NT2/D1 (cell line): ENCODE measurements around the gene UNC45A.

Experiments
- DNase-seq: peaks from one replicate; pipeline ENCODE4 v3.0.0-alpha.2; 2011; ENCODE audit warnings: low read depth, low spot score
- H3K27me3 ChIP-seq: 2 replicates; pipeline ENCODE4 v1.6.0; 2011; ENCODE audit warnings: mild to moderate bottlenecking; ENCODE audit not compliant: insufficient read length, insufficient read depth
- H3K36me3 ChIP-seq: 2 replicates; pipeline ENCODE4 v1.6.1; 2011; ENCODE audit warnings: mild to moderate bottlenecking, low read length, mixed read lengths; ENCODE audit not compliant: insufficient read depth, insufficient read length
- H3K4me1 ChIP-seq: 2 replicates; pipeline ENCODE4 v1.5.1; 2011; ENCODE audit not compliant: insufficient read depth, insufficient read length
- H3K4me3 ChIP-seq: 2 replicates; pipeline ENCODE4 v1.5.1; 2011; ENCODE audit warnings: low read depth; ENCODE audit not compliant: insufficient read length
- H3K9ac ChIP-seq: 2 replicates; pipeline ENCODE4 v1.6.0; 2011; ENCODE audit warnings: low read depth; ENCODE audit not compliant: insufficient read length
- H3K9me3 ChIP-seq: 2 replicates; pipeline ENCODE4 v1.5.1; 2011; ENCODE audit warnings: mild to moderate bottlenecking, low read length; ENCODE audit not compliant: insufficient read depth
- SUZ12 ChIP-seq: IDR thresholded peaks from 2 replicates; pipeline ENCODE4 v1.6.1; 2011; ENCODE audit not compliant: insufficient read length, insufficient read depth; ENCODE audit errors: extremely low read depth
- YY1 ChIP-seq: IDR thresholded peaks from 2 replicates; pipeline ENCODE4 v1.6.1; 2011; ENCODE audit not compliant: insufficient read length, insufficient read depth
- ZNF274 ChIP-seq: IDR thresholded peaks from 2 replicates; pipeline ENCODE4 v1.6.1; 2011; ENCODE audit warnings: mild to moderate bottlenecking, low read depth, low read length

Gene UNC45A

DNA sequence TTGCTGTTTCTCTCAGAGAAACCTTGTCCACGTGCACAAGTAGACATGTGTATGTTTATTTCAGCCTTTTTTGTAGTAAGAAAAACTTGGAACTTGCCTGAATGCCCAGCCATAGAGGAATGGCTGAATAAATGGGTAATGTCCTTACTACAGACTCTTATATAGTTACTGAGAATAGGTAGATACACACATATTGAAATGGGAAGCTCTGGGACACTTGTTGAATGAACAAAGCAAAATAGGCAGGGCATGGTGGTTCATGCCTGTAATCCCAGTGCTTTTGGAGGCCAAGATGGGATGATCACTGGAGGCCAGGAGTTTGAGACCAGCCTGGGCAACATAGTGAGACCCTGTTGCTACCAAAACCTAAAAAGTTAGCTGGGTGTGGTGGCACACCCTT lies 1.7 kb downstream of the UNC45A start:
- Histone ChIP-seq H3K9me3 (no peaks in the 10 kb centered on the region), H3K4me3 (no peak overlapping the region), H3K27me3 (peaks cover 18% of the 10 kb centered on the region), H3K4me1 (peaks cover 3% of the 10 kb centered on the region), H3K9ac (no peak overlapping the region), H3K36me3 (peaks cover 47% of the 10 kb centered on the region)
- TF ChIP-seq YY1 = no peak
- TF ChIP-seq ZNF274 = no peak
- TF ChIP-seq SUZ12 = no peak
- DNase-seq = no peak

DNA sequence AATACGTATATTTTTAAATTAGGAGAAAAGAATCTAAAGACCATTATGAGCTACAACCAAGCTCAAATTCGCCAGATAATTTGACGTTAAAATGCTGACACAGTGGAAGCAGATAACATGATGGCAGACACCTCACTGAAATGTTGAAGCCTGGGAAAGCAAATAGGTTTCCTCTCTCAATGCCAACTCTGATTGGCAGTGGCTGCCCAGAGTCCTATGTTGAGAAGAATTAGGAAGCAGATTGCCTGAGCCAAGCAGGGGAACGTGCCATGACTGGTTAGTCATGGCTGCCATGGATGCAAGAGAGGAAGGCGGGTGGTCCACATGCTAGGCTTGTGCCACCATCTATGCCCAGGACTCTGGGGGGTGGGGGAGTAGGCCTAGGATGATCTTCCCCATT lies 3.2 kb downstream of the UNC45A start:
- H3K4me3 ChIP-seq = no peak overlapping the region
- no peak for DNase-seq
- H3K4me1 ChIP-seq = peaks cover 3% of the 10 kb centered on the region
- TF ChIP-seq YY1 (no peak), ZNF274 (no peak), SUZ12 (no peak)
- peaks cover 61% of the 10 kb centered on the region for H3K36me3 ChIP-seq
- no peak overlapping the region for H3K9ac ChIP-seq
- H3K9me3 ChIP-seq = no peaks in the 10 kb centered on the region
- peaks cover 10% of the 10 kb centered on the region for H3K27me3 ChIP-seq

- Histone ChIP-seq H3K4me1 (peaks cover 3% of the 10 kb centered on the region), H3K36me3 (peaks cover 75% of the 10 kb centered on the region)
These were observed 4.7 kb downstream of the UNC45A start for GRCh38 chr15:90939756-90940155.

DNA sequence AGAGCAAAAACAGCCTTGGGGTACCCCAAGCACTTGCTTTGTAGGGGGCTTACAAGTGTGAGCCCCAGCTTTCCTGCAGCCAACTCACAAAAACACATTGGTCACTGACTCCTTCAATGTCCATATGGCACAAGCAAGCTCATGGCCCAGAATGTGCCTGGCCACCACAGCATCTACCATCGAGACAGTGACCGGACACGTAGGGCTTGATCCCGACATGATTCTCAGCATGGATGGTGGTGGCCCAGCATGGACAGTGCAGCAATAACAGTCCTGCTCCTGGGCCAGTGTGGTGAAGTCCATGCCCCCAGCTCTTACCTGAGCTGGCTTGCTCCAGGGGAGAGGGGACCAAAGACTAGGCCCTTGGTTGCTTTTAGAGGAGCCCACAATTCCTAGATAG lies 6.0 kb downstream of the UNC45A start:
- DNase-seq = no peak
- no peaks in the 10 kb centered on the region for H3K27me3 ChIP-seq
- no peak overlapping the region for H3K4me3 ChIP-seq
- TF ChIP-seq ZNF274 = no peak
- no peak for TF ChIP-seq SUZ12
- TF ChIP-seq YY1 = no peak
- H3K36me3 ChIP-seq = peaks cover 85% of the 10 kb centered on the region
- peaks cover 3% of the 10 kb centered on the region for H3K4me1 ChIP-seq
- no peak overlapping the region for H3K9ac ChIP-seq
- no peaks in the 10 kb centered on the region for H3K9me3 ChIP-seq

More at GRCh38 chr15:90939756-90940155, 4.7 kb downstream of the UNC45A start:
- TF ChIP-seq ZNF274 (no peak), YY1 (no peak), SUZ12 (no peak)
- no peak overlapping the region for H3K9ac ChIP-seq
- no peaks in the 10 kb centered on the region for H3K9me3 ChIP-seq
- H3K4me3 ChIP-seq = no peak overlapping the region
- no peaks in the 10 kb centered on the region for H3K27me3 ChIP-seq
- DNase-seq = no peak

DNA sequence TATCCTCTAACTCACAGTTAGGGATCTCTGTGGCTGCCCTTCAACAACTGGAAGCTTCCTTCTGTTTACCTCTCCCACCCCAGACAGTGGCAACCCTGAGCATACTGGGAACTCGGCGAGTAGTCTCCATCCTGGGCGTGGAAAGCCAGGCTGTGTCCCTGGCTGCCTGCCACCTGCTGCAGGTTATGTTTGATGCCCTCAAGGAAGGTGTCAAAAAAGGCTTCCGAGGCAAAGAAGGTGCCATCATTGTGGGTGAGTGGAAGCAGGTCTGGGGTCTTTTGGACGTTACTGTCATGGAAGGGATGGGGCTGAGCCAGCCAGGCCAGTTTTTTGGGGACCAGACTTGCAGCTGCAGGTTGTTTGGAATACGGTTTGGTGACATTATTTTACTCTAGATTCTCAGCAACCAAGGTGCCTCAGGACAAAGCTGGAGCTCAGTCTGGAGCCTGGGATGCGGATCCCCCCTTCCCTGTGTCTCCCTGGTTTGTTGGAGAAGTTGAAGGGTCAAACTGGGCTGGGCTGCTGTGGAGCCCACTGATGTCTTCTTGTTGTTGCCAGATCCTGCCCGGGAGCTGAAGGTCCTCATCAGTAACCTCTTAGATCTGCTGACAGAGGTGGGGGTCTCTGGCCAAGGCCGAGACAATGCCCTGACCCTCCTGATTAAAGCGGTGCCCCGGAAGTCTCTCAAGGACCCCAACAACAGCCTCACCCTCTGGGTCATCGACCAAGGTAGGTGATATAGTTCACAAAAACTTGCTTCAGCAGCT lies 7.5 kb downstream of the UNC45A start:
- Histone ChIP-seq H3K4me1 (no peaks in the 10 kb centered on the region), H3K9ac (no peak overlapping the region), H3K27me3 (no peaks in the 10 kb centered on the region), H3K4me3 (no peak overlapping the region), H3K9me3 (no peaks in the 10 kb centered on the region), H3K36me3 (peaks cover 86% of the 10 kb centered on the region)
- no peak for TF ChIP-seq SUZ12
- no peak for DNase-seq

GRCh38 chr15:90945091-90945490 lies 10.0 kb downstream of the UNC45A start:
- Histone ChIP-seq H3K27me3 (no peaks in the 10 kb centered on the region), H3K36me3 (peaks cover 89% of the 10 kb centered on the region), H3K9me3 (no peaks in the 10 kb centered on the region), H3K9ac (no peak overlapping the region), H3K4me1 (peaks cover 2% of the 10 kb centered on the region), H3K4me3 (no peak overlapping the region)
- TF ChIP-seq ZNF274 (no peak), SUZ12 (no peak), YY1 (no peak)
- no peak for DNase-seq

DNA sequence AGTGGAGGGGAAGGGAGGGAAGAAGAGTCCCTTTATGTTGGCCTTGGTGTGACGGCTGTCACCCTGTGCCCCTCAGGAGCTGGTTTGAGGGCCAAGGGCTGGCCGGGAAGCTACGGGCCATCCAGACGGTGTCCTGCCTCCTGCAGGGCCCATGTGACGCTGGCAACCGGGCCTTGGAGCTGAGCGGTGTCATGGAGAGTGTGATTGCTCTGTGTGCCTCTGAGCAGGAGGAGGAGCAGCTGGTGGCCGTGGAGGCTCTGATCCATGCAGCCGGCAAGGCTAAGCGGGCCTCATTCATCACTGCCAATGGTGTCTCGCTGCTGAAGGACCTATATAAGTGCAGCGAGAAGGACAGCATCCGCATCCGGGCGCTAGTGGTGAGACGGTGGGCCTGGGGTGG lies 11.5 kb downstream of the UNC45A start:
- TF ChIP-seq ZNF274 (no peak), SUZ12 (no peak), YY1 (no peak)
- H3K9me3 ChIP-seq = no peaks in the 10 kb centered on the region
- no peaks in the 10 kb centered on the region for H3K27me3 ChIP-seq
- no peak overlapping the region for H3K4me3 ChIP-seq
- H3K4me1 ChIP-seq = peaks cover 2% of the 10 kb centered on the region
- DNase-seq = no peak
- no peak overlapping the region for H3K9ac ChIP-seq
- peaks cover 91% of the 10 kb centered on the region for H3K36me3 ChIP-seq
